AG10803 (cell line): Measurements from ENCODE around the gene FOXL2.

Experiments
- DNase-seq: peaks from one replicate; pipeline ENCODE4 v3.0.0; 2010; ENCODE audit warnings: low read depth
- H3K4me3 ChIP-seq: 2 replicates; pipeline ENCODE4 v1.5.1; 2011; ENCODE audit warnings: mild to moderate bottlenecking, low read length, control low read depth
- CTCF ChIP-seq: conservative IDR thresholded peaks from 2 replicates; pipeline ENCODE4 v1.5.1; 2011; ENCODE audit warnings: mild to moderate bottlenecking, low read length, control low read depth, inconsistent platforms

Gene FOXL2

GRCh38 chr3:138913766-138914165, 33.2 kb downstream of the FOXL2 start:
- H3K4me3 ChIP-seq = no peak overlapping the region
- no peak for DNase-seq
- TF ChIP-seq CTCF = no peak

- no peak for TF ChIP-seq CTCF
- no peak for DNase-seq
- no peak overlapping the region for H3K4me3 ChIP-seq
Observed at GRCh38 chr3:138912237-138912636, 34.7 kb downstream of the FOXL2 start.

GRCh38 chr3:138911621-138912020, 35.3 kb downstream of the FOXL2 start:
- no peak overlapping the region for H3K4me3 ChIP-seq
- no peak for TF ChIP-seq CTCF
- DNase-seq = no peak

GRCh38 chr3:138909904-138910303, 37.0 kb downstream of the FOXL2 start:
- TF ChIP-seq CTCF = no peak
- no peak for DNase-seq
- H3K4me3 ChIP-seq = no peak overlapping the region

GRCh38 chr3:138908846-138909245, 38.1 kb downstream of the FOXL2 start:
- no peak for TF ChIP-seq CTCF
- H3K4me3 ChIP-seq = no peak overlapping the region
- DNase-seq = no peak

- no peak for TF ChIP-seq CTCF
- DNase-seq = no peak
- H3K4me3 ChIP-seq = no peak overlapping the region
Observed at GRCh38 chr3:138907539-138907938, 39.4 kb downstream of the FOXL2 start.

- no peak for TF ChIP-seq CTCF
- no peak for DNase-seq
Observed at GRCh38 chr3:138902171-138902570, 44.8 kb downstream of the FOXL2 start.

More at GRCh38 chr3:138902171-138902570, 44.8 kb downstream of the FOXL2 start:
- no peak overlapping the region for H3K4me3 ChIP-seq
